ENCODE measurements around the gene ARHGAP8.

DNA sequence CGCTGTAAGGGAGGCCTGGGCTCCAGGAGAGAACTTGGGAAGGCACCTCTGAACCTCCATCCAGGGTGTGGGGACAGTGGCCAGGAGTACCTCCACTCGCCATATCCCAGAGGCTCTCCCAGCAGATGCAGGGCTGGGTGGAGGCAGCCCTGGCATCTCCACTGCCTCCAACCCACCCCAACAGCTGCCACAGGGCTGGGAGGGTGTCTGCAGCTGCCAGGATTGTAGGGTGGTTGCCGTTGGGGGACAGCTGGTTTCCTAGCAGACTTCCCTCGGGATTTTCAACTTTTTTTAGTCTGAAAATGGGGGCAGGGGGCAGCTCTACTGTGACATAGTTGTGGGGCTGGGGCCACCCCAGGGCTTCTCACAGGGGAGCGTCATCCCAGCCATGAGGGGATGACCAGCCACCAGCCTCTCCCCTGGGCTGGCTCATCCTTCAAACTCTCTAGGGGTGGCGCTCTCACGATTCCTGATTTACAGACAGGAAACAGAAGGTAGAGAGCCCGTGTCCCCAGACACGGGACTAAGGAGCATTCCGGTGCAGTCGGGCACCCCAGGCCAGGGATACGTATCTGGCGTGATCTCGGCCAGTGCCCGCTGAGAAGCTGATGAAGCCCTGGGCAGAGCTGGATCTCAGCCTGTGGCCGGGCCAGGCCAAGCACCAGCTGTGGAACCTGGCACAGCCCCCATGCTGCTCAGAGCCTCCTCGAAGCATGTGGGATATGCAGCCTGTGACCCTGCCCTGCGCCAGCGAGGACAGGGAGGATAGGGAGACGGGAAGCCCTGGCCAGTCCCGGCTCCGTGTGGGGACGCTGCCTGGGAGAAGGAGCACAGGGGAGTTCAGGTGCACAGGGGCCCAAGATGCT lies 40.5 kb upstream of the ARHGAP8 start:
- TF ChIP-seq, protein P1, sequence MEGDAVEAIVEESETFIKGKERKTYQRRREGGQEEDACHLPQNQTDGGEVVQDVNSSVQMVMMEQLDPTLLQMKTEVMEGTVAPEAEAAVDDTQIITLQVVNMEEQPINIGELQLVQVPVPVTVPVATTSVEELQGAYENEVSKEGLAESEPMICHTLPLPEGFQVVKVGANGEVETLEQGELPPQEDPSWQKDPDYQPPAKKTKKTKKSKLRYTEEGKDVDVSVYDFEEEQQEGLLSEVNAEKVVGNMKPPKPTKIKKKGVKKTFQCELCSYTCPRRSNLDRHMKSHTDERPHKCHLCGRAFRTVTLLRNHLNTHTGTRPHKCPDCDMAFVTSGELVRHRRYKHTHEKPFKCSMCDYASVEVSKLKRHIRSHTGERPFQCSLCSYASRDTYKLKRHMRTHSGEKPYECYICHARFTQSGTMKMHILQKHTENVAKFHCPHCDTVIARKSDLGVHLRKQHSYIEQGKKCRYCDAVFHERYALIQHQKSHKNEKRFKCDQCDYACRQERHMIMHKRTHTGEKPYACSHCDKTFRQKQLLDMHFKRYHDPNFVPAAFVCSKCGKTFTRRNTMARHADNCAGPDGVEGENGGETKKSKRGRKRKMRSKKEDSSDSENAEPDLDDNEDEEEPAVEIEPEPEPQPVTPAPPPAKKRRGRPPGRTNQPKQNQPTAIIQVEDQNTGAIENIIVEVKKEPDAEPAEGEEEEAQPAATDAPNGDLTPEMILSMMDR (conservative IDR thresholded peaks at IDR 0.05 in 1 of 2, IDR thresholded peaks at IDR 0.05 in 1 of 2; ENCODE audit: extremely low read depth in 1 of 2, insufficient read depth in 1 of 2, low read depth in 1 of 2, low read length in 2 of 2) = no peak
- no peak for TF ChIP-seq EZH2 (IDR thresholded peaks at IDR 0.05; ENCODE audit: borderline replicate concordance, low read length)

Data from mammary epithelial cell (primary cell).